ENCODE results near the gene CKAP2L.
"Not testable (repeated sequence)": the region's sequence is repeated elsewhere in the genome, so short reads cannot be mapped to it uniquely, and the experiment has no call there.

DNA sequence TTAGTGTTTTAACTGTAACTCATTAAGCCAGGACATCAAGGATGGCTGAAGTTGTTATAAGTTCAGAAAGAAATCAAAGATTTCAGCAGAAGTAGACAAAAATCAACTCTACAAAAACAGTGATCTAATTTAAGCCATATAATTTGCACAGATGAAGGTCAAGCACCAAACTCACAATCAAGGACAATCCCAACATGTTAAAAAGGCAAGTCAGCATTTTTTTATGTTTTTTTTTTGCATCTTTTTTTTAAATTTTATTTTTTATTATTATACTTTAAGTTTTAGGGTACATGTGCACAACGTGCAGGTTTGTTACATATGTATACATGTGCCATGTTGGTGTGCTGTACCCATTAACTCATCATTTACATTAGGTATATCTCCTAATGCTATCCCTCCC lies 48.3 kb downstream of the CKAP2L start:
- TF ChIP-seq, protein P1, sequence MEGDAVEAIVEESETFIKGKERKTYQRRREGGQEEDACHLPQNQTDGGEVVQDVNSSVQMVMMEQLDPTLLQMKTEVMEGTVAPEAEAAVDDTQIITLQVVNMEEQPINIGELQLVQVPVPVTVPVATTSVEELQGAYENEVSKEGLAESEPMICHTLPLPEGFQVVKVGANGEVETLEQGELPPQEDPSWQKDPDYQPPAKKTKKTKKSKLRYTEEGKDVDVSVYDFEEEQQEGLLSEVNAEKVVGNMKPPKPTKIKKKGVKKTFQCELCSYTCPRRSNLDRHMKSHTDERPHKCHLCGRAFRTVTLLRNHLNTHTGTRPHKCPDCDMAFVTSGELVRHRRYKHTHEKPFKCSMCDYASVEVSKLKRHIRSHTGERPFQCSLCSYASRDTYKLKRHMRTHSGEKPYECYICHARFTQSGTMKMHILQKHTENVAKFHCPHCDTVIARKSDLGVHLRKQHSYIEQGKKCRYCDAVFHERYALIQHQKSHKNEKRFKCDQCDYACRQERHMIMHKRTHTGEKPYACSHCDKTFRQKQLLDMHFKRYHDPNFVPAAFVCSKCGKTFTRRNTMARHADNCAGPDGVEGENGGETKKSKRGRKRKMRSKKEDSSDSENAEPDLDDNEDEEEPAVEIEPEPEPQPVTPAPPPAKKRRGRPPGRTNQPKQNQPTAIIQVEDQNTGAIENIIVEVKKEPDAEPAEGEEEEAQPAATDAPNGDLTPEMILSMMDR (conservative IDR thresholded peaks at IDR 0.05; ENCODE audit: low read length): not testable (repeated sequence)
- TF ChIP-seq EZH2phosphoT487 (IDR thresholded peaks at IDR 0.05; ENCODE audit: borderline replicate concordance): not testable (repeated sequence)

All from Loucy (cell line).